Measurements from ENCODE around the gene DUSP28.

The DUSP28 gene

DNA sequence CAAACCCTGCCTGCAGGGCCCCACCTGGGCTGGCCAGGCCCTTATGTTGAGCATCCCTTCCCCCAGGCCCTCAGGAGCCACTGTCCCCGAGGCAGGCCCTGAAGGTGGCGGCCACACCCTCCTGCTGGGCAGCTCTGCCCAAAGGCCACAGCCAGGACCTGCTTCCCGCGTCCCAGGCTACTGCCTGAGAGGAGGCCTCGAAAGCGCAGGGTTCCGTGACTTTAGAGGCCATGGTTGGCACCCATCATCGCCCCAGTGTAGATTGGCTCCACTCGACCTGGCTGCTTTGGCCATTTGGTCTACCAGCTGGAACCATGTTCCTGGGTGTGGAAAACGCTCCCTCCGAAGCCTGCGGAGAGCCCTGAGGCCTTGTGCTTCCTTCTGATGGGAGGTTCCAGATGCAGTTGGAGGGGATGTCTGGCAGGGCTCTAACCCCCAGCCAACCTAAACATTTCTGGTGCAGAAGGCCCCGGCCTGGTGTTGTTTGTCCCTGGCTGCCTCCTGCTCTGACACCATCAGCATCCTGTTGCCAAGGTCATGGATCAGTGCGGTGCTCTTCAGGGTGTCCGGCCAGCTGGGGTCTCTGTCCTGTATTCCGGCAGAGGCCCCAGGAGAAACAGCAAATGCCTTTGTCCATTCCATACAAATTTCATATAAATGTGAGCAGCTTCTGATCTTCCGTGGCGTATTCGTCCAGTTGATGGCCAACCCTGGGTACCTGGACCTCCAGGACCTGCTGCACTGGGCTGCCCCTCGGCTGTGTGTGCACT, 41.1 kb downstream of the DUSP28 start:
- no peak for DNase-seq

DNA sequence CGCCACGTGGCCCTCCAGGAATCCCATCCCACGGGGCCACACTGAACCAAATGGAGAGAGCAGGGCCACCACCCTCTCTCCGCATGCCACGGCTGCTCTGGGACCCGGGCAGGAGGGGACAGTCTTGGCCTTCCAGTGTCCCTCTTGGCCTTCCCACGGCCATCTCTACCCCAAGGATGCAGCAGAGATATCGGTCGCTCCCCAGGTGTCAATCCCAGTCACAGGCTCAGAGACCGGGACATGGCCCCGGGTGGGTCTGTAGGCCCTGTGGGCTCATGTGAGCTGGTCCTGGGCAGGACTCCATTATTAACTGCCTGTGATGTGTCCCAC, 41.6 kb downstream of the DUSP28 start:
- no peak for DNase-seq

DNA sequence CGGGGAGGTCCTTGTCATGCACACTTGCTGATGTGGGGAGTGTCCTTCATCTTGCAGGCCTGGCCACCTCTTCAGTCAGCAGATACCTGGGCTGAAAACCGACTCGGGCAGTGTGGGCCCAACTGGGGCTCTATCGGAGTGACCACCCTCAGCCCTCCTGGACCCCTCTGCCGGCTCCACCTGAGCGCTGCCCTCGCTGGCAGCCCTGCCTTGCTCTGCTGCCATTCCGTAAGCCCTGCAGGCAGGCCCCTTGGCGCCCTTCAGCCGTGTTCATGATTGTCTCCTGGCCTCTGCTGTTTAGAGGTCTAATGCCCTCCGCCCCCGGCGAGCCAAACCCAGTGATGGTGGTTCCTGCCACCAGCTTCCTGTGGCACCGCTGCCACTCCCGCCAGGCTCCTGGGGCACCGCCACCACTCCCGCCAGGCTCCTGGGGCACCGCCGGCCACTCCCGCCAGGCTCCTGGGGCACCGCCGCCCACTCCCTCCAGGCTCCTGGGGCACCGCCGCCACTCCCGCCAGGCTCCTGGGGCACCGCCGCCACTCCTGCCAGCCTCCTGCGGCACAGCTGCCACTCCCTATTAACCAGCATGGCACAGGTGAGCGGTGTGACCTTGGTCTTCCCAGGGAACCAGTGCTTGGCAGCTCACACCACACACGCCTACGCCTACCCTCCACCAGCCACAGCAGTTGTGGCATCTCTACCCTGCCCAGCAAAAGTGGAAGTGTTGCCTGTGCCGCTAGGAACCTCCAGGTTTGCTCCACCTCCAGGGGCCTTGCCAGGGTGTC, 42.3 kb downstream of the DUSP28 start:
- DNase-seq = no peak

DNA sequence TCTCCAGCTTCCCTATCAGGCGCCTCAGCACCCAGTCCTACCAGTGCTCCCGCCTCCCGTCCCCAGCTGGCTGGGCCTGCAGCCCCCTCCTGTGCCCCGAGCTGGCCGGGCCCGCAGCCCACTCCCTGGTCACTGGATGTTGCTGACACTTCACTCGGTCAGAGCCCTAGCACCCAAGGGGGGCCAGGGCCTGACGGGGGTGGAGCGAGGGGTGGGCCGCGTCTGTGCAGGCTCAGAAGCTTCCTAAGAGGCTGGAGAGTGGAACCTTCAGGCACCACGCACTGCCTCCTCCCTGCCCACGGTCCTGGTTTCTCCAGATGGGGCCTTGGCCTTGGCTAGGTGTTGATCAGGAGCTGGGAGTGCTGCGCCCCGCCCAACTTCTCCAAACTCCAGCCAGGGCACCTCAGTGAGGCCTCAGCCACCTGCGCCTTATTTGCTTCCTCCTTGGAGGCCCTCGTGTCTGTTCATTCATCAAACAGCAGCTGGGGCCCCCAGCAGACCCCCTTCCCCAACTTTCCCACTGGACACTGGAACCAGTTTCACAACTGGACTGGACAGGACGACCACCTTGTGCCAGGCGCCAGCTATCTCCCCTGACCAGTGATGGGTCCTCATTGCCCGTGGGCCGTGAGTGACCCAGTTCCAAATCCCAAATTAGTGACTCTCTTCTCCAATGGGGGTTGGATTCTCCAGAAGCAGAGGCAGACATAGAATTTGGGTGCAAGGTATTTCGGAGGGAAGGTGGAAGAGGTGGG, 43.1 kb downstream of the DUSP28 start:
- no peak for DNase-seq

DNA sequence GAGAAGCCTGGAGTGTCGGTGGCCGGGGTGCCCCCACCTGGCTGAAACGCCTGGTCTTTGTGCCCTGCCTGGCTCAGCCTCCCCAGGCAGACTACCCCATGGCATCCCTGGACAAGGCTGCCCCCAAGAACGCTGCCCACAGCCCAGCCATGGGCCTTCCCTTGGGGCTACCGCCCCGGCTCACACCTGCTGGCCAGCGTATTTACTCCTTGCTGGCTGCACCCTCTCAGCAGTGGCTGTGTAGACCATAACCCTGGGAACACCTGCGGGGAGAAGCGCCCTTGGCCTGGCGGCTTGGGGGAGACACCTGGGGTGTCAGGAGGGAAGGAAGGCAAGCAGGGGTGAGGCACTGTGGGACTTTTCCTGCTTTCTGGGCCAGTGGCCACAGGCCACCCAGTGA, 43.7 kb downstream of the DUSP28 start:
- no peak for DNase-seq

DNA sequence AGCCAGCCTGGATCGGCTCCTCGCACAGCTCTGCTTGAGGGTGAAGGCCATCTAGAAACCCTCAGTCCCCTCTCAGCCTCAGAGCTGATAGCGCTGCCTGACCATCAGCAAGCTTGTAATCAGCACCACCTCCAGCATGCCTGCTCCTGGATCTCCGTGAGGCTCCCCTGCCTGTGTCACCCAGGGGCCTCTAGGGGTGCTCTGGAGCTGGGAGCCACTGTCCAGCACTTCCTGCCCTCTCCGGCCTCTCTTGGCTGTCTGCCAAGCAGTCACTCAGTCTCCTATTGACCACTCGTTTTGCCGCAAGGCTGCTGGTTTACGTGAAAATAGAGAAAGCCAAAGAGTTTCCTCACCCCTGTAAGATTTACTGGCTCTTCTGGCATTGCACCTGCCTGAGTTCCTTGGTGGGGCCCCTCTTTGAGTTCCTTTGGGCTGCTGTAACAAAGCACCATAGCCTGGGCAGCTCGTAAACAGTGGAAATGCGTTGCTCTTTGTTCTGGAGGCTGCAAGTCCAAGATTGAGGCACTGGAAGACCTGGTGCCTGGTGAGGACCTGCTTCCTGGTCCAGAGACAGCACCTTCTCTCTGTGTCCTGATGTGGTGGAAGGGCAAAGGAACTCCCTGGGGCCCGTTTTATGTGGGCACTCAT, 44.3 kb downstream of the DUSP28 start:
- DNase-seq = peak; percentile 66

DNA sequence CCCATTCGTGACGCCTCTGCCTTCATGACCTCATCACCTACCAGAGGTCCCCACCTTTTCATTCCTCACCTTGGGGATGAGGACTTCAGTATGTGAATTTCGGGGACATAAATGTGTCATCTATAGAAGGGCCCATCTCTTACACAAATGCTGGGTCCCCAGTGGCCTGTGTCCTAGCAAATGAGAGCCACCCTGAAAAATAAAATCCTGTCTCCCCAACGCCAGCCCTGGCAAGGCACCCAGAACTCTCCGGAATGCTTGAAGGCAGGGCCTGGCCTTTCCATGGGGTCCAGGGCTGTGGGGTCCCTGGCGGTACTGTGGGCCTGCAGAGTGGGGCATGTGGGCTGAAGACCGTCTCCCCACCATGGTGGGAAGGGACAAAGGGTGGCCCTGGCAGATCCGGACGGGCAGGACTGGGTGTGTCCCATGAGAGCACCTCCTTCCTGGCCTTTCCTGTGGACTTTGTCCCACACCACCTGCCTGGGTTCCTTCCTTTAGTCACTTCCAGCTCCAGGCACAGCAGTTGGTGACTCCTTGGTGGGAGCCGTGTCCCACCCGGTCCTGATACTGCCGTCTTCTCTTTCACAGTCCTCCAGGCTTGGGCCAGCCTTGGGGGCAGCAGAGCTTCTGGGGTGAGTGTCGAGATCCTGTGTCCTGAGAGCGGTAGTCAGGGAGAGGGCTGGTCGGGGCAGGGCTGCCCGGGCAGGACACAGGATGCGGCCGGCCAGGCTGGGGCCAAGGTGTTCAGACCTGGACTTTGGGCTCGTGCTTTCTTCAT, 45.0 kb downstream of the DUSP28 start:
- no peak for DNase-seq

DNA sequence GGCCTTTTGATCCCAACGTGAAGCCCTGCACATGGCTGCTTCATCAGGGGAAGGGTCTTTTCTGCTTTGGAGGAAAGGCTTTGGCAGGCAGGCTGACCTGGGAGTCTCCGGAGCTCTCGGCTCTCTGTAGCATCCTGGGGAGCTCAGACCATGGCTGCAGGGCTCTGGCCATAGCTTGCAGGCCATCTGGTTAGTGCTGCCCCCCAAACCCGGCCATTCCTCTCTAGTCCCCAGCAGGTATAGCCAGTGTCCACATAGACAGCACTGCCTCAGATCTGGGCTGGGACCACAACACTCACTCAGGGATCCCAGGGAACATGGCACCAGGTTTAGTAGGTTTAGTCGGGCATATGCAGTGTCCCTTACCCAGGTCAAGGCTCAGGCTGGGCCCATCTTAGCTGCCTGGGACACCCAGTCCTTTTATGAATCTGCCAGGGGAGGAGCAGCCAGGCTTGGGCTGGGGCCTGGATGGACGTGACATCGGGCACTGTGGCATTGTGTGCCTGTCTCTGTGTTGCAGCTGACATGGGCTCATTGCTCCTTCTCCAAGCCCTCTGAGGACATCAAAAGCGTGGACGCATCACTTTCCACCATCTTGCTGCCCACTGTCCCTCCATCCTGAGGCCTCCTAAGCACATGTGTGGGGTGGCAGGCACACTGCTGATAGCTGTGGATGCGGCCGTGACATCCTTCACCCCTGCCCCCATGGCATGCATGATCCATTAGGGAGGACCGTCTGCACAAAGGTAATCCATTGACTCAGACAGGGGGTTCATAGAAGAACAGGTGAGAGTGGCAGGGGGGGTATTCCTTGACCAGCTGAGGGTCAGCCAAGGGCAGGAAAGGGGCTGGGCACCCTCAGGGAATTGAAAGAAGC, 45.9 kb downstream of the DUSP28 start:
- DNase-seq = no peak

DNA sequence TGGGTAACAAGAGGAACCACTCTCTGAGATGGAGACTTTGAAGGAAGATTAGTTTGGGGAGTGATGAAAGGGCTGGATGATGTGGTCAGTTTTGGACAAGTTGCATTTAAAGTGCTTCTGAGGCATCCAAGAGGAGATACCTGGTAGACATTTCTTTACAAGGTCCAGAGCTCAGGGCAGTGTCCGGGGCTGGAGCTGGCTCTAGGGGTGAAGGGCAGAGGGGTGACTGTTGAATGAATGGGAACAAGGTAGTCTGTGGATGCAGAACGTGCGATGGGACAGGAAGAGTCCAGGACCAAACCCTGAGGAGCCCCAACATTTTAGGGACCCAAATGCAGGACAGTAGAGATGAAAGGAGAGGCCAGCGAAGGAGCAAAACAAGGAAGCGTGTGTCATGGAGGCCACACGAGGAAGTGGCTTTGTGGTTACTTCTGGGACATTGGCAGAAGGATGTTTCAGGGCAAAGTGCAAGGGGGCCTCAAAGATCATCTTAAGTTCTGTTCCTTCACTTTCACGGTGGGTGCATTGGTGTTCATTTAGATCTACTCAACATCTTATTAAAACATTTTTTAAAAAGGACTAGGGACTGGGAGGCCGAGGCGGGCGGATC, 51.5 kb downstream of the DUSP28 start:
- DNase-seq = no peak

Data from eye (tissue), 1 donor.